ENCODE data around the gene PARP11.

- TF ChIP-seq, protein P1, sequence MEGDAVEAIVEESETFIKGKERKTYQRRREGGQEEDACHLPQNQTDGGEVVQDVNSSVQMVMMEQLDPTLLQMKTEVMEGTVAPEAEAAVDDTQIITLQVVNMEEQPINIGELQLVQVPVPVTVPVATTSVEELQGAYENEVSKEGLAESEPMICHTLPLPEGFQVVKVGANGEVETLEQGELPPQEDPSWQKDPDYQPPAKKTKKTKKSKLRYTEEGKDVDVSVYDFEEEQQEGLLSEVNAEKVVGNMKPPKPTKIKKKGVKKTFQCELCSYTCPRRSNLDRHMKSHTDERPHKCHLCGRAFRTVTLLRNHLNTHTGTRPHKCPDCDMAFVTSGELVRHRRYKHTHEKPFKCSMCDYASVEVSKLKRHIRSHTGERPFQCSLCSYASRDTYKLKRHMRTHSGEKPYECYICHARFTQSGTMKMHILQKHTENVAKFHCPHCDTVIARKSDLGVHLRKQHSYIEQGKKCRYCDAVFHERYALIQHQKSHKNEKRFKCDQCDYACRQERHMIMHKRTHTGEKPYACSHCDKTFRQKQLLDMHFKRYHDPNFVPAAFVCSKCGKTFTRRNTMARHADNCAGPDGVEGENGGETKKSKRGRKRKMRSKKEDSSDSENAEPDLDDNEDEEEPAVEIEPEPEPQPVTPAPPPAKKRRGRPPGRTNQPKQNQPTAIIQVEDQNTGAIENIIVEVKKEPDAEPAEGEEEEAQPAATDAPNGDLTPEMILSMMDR (IDR thresholded peaks at IDR 0.05): no peak
- no peak for TF ChIP-seq EZH2 (IDR thresholded peaks at IDR 0.05; ENCODE audit: borderline replicate concordance, insufficient read depth, low read depth, low read length, poor library complexity, severe bottlenecking)
Observed at GRCh38 chr12:3832738-3833137, 40.5 kb downstream of the PARP11 start.
